ENCODE results near the gene TMEM134. TPM values are rescaled to one million over a fixed set of nuclear protein-coding genes. Genes with fewer than 3 reads are reported as not detected.

Gene TMEM134
- polyA plus RNA-seq, 1 experiment = 30.6 TPM

DNA sequence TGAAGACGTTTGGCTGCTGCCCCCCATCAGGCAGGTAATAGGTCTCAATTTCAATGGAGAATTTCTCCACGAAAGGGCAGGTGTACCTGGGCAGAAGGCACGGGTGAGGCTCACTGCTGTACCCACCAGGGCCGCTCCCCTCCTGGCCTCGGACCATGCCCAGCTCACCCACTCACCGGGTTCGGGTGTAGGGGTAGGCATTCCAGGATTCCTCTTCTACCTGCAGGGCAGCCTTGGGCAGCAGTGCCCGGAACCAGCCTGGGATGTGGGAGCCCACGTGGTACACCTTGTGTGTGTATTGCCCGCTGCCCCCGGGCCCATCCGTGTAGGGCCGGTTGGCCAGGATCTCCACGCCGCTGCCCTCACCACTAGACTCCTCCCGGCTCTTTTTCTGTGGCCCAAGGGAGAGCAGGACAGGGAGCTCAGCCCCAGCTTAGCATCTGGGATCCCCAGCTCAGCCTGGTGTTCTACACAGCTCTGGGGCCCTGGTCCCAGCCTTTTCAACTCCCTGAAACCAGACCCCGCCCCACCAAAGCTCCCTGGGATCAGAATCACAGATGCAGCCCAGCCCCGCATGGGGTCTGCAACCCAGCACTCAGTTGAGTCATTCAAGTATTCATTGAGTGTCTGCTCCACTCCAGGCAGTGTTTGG is 33.4 kb upstream of the TMEM134 start:
- Histone ChIP-seq H3K4me3 (ENCODE audit: low read depth, low read length) (no peak overlapping the region), H3K27me3 (ENCODE audit: control insufficient read depth, insufficient read depth, low read length) (no peaks in the 10 kb centered on the region), H3K36me3 (ENCODE audit: control insufficient read depth, insufficient read depth, low read length) (peaks cover 6% of the 10 kb centered on the region)
- TF ChIP-seq, protein P1, sequence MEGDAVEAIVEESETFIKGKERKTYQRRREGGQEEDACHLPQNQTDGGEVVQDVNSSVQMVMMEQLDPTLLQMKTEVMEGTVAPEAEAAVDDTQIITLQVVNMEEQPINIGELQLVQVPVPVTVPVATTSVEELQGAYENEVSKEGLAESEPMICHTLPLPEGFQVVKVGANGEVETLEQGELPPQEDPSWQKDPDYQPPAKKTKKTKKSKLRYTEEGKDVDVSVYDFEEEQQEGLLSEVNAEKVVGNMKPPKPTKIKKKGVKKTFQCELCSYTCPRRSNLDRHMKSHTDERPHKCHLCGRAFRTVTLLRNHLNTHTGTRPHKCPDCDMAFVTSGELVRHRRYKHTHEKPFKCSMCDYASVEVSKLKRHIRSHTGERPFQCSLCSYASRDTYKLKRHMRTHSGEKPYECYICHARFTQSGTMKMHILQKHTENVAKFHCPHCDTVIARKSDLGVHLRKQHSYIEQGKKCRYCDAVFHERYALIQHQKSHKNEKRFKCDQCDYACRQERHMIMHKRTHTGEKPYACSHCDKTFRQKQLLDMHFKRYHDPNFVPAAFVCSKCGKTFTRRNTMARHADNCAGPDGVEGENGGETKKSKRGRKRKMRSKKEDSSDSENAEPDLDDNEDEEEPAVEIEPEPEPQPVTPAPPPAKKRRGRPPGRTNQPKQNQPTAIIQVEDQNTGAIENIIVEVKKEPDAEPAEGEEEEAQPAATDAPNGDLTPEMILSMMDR (IDR thresholded peaks at IDR 0.05; ENCODE audit: insufficient read depth, low read depth, low read length) = no peak
- POLR2A ChIA-PET = no interaction called here
- CTCF ChIA-PET = no interaction called here
- no peak for DNase-seq (ENCODE audit: low read depth)

DNA sequence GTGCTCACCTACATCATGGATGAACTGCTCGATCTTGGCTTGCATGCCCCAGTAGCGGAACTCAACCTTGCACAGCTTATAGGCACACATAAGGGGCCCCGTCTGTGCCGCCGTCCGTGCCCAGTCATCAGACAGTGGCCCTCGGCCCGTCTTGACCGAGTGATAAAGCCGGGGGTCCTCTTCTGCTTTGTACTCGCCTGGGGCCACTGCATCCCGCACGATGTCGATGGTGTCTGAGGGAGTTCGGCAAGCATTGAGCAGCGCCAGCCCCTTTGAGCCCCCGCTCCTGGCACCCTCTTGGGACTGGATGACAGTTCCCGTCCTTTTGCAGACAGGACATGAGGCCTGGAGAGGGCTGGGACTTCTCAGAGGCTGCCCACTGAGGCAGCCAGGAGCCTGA is 32.8 kb upstream of the TMEM134 start:
- TF ChIP-seq, protein P1 (IDR thresholded peaks at IDR 0.05; ENCODE audit: insufficient read depth, low read depth, low read length) = no peak
- Histone ChIP-seq H3K27me3 (ENCODE audit: control insufficient read depth, insufficient read depth, low read length) (no peaks in the 10 kb centered on the region), H3K36me3 (ENCODE audit: control insufficient read depth, insufficient read depth, low read length) (peaks cover 6% of the 10 kb centered on the region), H3K4me3 (ENCODE audit: low read depth, low read length) (no peak overlapping the region)
- POLR2A ChIA-PET = no interaction called here
- DNase-seq (ENCODE audit: low read depth) = no peak
- CTCF ChIA-PET = no interaction called here

DNA sequence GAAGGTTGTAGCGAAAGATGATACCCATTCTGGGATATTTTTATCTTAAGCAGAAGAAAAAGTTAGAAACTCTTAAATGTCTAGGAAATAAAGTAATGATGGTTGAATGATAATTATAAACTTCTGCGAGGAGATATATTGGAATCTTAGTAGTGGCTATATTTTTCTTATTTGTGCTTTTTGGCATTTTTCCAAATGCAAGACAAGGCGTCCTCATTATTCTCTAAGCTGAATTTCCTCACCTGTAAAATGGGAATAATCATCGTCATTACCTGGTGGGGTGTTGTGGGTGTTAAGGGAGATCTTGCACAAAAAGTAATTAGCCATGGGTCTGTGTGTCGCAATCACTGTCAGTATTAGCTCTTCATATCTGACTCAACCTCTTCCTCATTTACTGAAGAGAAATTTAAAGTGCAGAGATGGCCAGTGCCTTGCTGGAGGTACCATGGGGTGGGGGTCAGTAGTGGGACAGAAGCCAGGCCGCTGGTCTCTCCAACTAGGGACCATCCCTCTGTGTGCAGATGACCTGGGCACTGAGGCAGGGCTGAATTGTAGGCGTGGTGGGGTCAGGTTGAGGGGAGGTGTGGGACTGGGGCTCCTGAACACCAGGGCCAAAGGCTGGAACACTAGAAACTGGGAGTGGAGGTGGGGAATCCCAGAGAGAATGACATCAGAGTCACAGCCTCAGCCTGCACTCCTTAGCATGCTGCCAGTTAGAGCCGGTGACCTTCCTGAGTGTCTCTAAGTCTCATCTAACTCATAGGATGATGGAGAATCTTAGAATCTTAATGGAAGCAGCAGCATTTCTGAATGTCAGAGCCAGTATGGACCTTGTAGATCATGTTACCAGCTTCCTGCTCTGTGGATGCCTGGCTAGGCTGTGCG is 32.0 kb upstream of the TMEM134 start:
- no peaks in the 10 kb centered on the region for H3K27me3 ChIP-seq (ENCODE audit: control insufficient read depth, insufficient read depth, low read length)
- peaks cover 8% of the 10 kb centered on the region for H3K36me3 ChIP-seq (ENCODE audit: control insufficient read depth, insufficient read depth, low read length)
- CTCF ChIA-PET = interaction anchor here (1.2 kb wide), 1 partner anchor 144 kb away, joined by 3 read pairs; no protein-coding TSS in a partner anchor
- no peak for DNase-seq (ENCODE audit: low read depth)
- H3K4me3 ChIP-seq (ENCODE audit: low read depth, low read length) = no peak overlapping the region
- TF ChIP-seq, protein P1 (IDR thresholded peaks at IDR 0.05; ENCODE audit: insufficient read depth, low read depth, low read length) = no peak
- POLR2A ChIA-PET = interaction anchor here (0.6 kb wide), 1 partner anchor 42 kb away, joined by 3 read pairs; no protein-coding TSS in a partner anchor

DNA sequence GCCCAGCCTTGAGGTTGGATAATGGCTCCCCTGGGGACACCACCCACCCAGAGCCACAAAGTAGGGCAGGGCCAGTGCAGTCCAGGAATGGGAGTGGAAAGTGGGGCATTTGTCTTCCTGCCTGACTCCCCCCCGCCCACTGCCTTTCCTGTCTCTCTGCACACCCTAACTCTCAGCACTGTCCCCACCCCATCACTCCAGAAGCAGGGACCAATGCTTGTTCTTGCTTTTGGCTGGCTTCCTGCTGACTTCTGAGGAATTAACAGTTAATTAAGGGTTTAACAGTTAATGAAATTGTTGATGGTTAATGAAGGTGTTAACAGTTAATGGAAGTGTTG is 31.4 kb upstream of the TMEM134 start:
- Histone ChIP-seq H3K36me3 (ENCODE audit: control insufficient read depth, insufficient read depth, low read length) (peaks cover 10% of the 10 kb centered on the region), H3K27me3 (ENCODE audit: control insufficient read depth, insufficient read depth, low read length) (no peaks in the 10 kb centered on the region), H3K4me3 (ENCODE audit: low read depth, low read length) (no peak overlapping the region)
- CTCF ChIA-PET = interaction anchor here (1.2 kb wide), 1 partner anchor 143 kb away, joined by 3 read pairs; no protein-coding TSS in a partner anchor
- POLR2A ChIA-PET = interaction anchor here (0.6 kb wide), 1 partner anchor 43 kb away, joined by 3 read pairs; no protein-coding TSS in a partner anchor
- no peak for DNase-seq (ENCODE audit: low read depth)
- TF ChIP-seq, protein P1 (IDR thresholded peaks at IDR 0.05; ENCODE audit: insufficient read depth, low read depth, low read length) = no peak

DNA sequence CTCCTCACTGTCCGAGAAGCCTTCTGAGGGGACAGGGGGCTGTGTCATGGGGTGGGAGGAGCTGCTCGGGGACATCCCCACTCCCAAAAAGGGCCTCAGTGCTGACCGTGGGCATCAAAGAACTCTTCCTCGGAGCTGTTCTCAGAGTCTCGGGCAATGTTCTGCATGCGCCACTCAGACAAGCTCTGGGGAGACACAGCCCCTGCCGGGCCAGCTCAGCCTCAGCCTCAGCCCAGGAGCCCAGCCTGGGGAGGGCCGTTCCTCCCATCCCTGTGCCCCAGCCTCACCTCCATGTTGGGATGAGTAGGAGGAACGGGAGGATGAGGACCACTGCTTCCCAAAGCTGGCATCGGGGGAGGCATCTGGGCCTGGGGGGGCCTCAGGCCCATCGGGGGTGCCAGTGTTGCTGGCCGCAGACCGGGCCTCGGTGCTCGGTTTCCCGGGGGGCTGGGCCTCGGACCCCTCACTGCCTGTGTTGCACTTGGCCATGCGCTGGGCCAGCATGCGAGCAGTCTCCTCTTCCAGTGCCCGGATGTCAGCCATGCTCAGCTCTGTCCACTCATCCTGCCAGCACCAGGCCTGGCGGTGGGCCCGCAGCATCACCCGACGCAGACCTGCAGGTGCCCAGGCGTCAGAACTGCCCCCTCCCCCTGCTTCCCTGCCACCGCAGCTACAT is 30.9 kb upstream of the TMEM134 start:
- Histone ChIP-seq H3K27me3 (ENCODE audit: control insufficient read depth, insufficient read depth, low read length) (no peaks in the 10 kb centered on the region), H3K4me3 (ENCODE audit: low read depth, low read length) (no peak overlapping the region), H3K36me3 (ENCODE audit: control insufficient read depth, insufficient read depth, low read length) (peaks cover 10% of the 10 kb centered on the region)
- DNase-seq (ENCODE audit: low read depth) = no peak
- ChIA-PET POLR2A (no interaction called here), CTCF (interaction anchor here (1.3 kb wide), 1 partner anchor 10 kb away, joined by 3 read pairs; no protein-coding TSS in a partner anchor)
- TF ChIP-seq, protein P1 (IDR thresholded peaks at IDR 0.05; ENCODE audit: insufficient read depth, low read depth, low read length) = no peak
